ENCODE data around the gene ZMYM2. TPM values are rescaled to one million over a fixed set of nuclear protein-coding genes. Genes with fewer than 3 reads are reported as not detected.

The ZMYM2 gene
- total RNA-seq, 2 donors from 2014 or later = 69.2 to 70.0 TPM

DNA sequence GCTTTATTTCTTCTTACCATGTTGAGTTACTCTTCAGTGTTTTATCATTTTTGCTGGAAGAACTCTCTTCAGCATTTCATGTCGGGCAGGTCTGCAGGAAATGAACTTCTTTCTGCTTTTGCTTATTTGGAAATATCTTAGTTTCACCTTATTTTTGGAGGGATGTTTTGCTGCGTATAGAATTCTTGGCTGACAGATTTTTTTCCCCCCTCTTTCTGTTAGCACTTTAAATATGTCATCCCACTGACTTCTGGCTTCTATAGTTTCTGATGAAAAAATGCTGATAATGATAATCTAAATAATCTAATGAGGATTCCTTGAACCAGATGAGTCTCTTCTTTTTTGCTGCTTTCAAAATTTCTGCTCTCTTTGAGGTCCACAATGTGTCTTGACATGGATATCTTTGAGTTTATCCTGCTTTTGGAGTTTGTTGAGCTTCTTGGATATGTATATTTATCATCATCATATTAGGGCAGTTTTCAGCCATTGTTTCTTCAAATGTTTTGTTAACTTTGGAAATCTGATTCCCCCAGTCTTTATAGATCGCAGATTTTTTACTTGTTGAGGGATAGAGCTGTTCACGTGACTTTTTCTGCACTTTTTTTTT lies 20.4 kb downstream of the ZMYM2 start:
- intact Hi-C loops (cut with DNase I, micrococcal nuclease) = no loop called here
- no peak for ATAC-seq
- no peak for DNase-seq

DNA sequence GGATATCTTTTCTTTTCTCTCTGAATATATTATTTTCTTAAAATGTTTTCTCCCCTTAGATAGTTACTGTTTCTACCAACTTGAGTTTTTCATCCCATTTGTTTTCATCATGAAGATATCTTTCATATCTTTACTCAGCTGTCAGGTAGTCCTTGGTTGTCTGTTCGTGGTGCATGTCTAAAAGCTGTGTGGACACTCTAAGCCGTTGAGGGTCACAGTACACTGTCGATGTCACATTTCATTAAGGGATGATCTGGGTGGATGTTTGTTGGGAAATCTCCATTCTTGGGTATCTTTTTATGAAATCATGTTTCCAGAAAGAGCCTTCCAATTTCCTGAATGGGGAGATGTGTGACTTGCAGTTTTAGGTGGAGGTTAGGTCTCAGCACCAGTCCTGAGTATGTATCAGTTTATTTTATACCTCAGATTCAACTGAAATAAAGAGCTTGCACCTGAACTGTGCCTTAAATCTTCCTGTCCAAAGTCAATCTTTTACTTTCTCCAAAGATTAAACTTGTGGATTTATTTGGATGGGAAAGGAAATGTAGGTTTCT lies 23.2 kb downstream of the ZMYM2 start:
- ATAC-seq (no peak), DNase-seq (no peak)
- intact Hi-C loops (cut with DNase I, micrococcal nuclease) = no loop called here

DNA sequence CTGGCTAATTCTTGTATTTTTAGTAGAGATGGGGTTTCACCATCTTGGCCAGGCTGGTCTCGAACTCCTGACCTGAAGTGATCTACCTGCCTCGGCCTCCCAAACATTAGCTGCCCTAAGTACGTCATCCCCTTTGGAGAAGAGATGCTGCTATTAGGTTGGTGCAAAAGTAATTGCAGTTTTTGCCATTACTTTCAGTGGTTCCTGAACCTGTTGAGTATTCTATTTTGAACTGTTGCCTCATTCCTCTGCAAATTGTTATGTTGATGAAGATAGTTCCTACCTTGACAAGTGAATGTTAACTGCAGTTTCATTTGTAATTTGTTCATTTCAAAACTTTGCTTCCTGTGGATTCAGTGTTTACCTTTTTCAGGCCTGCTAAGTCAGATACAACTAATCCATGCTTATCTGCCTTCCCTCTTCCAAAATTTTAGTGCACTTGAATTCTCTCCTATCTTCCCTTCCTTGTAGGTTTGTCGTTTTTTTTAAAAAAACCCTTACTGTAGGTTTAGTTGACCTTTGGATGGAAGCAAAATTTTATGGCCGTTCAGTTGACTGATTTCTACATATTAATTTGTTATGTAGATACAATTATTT lies 24.0 kb downstream of the ZMYM2 start:
- ATAC-seq (peak; percentile 57), DNase-seq (no peak)
- intact Hi-C loops (cut with DNase I, micrococcal nuclease) = no loop called here

DNA sequence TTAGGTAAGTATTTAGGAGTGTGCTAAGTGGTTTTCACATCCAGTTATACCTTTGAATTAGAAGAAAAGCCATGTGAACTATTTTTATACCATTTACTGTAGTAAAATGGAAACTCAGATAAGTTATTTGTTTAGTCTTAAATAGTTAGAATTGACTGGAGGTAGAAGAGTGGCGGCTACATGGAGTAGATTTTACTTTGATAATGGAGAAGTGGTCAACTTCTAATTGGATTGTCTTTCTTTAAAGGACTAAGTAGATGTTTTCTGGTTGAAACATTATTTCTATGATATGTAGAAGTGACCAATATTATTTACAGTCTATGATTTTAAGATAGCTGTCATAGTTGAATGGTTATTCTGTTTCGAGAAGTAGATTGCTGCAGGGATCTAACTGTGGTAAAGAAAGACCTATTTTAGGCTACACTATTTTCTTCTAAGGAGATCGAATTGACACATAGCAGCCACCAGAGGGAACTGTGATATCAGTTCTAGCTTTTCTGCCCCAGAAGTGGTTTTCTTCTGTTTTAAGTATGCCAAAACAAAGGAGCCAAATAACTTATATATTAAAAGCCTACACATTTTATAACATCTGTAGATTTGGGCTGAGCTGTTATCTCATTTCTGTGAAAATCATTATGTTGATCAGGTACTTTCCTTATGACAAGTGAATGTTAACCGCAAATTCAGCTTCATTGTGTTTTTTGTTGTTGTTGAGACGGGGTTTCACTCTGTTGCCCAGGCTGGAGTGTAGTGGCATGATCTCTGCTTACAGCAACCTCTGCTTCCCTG lies 26.1 kb downstream of the ZMYM2 start:
- intact Hi-C loops (cut with DNase I, micrococcal nuclease) = no loop called here
- DNase-seq (no peak), ATAC-seq (peak; percentile 44)

DNA sequence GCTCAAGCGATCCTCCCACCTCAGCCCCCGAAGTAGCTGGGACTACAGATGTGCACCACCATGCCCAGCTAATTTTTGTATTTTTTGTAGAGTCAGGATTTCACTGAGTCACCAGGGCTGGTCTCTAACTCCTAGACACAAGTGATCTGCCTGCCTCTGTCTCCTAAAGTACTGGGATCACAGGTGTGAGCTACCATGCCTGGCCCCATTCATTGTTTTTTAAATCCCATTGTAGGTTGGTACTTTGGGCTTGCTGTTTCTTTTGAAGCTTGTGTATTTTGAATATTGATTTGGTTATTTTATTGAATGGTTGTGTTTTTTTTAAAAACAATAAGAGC lies 26.7 kb downstream of the ZMYM2 start:
- intact Hi-C loops (cut with DNase I, micrococcal nuclease) = no loop called here

DNA sequence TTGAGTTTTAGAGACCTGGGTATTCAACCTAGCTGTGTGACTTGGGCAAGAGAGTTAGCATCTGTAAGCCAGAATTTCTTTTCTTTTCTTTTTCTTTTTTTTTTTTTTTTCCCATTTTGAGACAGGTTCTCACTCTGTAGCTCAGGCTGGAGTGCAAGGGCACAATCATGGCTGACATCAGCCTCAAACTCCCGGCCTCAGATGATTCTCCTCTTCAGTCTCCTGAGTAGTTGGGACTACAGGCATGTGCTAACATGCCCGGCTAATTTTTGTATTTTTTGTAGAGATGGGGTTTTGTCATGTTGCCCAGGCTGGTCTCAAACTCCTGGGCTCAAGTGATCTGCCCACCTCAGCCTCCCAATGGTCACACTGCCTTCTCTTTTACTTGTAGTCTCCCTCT lies 33.0 kb downstream of the ZMYM2 start:
- no peak for ATAC-seq
- DNase-seq = no peak
- intact Hi-C loops (cut with DNase I, micrococcal nuclease) = no loop called here

More for the DNA sequence above, 26.7 kb downstream of the ZMYM2 start:
- DNase-seq (no peak), ATAC-seq (no peak)

DNA sequence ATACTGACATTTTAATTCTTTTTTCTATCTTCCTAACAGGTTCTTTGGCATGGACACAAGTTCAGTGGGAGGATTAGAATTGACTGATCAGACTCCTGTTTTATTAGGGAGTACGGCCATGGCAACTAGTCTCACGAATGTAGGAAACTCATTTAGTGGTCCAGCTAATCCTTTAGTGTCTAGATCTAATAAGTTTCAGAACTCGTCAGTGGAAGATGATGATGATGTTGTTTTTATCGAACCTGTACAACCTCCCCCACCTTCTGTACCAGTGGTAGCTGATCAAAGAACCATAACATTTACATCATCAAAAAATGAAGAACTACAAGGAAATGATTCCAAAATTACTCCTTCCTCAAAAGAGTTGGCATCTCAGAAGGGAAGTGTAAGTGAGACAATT lies 34.5 kb downstream of the ZMYM2 start:
- DNase-seq (no peak), ATAC-seq (no peak)
- intact Hi-C loops (cut with DNase I, micrococcal nuclease) = no loop called here

DNA sequence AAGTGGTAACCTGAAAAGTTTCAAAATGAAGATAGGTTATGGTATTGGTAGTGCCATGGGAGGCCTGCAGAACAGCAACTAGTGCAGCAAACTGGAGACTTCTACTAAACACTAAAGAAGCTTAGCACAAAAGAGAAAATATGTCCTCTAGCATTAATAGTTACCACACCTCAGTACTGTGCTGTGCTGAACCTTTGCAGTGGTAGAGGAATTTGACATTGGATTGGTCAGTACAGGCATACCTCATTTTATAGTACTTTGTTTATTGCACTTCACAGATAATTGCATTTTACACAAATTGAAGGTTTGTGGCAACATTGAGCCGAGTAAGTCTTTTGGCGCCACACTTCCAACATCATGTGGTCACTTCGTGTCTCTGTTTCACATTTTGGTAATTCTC lies 40.4 kb downstream of the ZMYM2 start:
- intact Hi-C loops (cut with DNase I, micrococcal nuclease) = no loop called here
- DNase-seq (no peak), ATAC-seq (peak; percentile 62)

DNA sequence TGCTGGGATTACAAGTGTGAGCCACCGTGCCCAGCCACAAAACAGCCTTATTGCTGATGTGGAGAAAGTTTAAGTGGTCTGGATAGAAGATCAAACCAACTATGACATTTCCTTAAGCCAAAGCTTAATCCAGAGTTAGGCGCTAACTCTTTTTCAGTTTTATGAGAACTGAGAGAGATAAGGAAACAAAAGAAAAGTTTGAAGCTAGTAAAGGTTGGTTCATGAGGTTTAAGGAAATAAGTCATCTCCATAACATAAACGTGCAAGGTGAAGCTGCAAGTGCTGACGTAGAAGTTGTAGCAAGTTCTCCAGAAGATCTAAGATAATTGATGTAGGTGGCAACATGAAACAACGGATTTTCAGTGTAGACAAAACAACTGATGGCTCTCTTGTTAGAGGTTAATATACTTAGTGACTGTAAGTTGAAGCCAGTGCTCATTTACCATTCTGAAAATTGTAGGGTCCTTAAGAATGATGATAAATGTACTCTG lies 41.6 kb downstream of the ZMYM2 start:
- intact Hi-C loops (cut with DNase I, micrococcal nuclease) = no loop called here
- DNase-seq (no peak), ATAC-seq (peak; percentile 79)

DNA sequence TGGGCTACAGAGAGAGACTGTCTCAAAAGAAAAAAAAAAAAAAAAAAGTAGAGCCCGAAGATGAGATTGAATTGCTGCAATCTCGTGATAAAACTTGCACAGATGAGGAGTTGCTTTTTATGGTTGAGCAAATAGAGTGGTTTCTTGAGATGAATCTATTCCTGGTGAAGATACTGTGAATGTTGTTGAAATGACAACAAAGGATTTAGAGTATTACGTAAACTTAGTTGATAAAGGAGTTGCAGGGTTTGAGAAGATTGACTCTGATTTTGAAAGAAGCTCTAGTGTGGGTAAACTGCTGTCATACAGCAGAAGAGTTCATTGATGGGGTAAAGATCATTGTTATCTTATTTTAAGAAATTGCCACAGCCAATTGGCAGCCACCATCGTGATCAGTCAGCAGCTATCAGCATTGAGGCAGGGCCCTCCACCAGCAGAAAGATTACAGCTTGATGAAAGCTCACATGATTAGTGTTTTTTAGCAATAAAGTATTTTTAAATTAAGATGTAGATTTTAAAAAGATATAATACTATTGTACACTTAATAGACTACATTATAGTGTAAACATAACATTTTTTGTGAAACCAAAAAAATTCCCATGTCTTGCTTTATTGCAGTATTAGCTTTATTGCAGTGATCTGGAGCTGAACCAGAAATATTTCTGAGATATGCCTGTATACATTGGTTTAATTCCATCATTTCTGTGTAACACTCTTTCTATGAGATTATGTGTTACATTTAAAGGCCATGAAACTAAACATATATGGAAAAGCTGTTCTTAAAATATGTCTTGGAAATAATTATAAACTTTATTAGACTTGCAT lies 43.1 kb downstream of the ZMYM2 start:
- ATAC-seq = peak; percentile 21
- intact Hi-C loops (cut with DNase I, micrococcal nuclease) = no loop called here
- DNase-seq = no peak

DNA sequence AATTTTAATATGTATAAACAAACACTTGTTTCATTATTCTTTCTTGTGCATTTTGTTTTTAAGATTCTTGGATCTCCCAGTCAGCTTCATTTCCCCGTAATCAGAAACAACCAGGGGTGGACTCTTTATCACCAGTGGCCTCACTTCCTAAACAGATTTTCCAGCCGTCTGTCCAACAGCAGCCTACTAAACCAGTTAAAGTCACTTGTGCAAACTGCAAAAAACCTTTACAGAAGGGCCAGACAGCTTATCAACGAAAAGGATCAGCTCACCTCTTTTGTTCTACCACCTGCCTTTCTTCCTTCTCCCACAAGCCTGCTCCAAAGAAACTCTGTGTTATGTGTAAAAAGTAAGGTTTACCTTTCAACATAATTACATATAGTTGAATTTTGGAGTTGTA lies 44.3 kb downstream of the ZMYM2 start:
- no peak for ATAC-seq
- no peak for DNase-seq
- intact Hi-C loops (cut with DNase I, micrococcal nuclease) = no loop called here

DNA sequence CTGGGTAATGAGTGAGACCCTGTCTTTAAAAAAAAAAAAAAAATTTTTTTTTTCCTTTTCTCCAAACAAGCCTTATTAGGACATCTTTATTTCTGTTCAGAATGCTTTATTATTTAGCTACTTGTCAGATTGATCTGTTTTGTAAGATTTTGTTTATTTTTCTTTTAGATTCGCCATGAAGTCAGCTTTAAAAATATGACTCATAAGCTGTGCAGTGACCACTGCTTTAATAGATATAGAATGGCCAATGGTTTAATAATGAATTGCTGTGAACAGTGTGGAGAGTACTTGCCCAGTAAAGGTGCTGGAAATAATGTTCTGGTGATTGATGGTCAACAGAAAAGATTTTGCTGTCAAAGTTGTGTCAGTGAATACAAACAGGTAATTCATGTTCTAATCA lies 47.7 kb downstream of the ZMYM2 start:
- intact Hi-C loops (cut with DNase I, micrococcal nuclease) = no loop called here
- ATAC-seq (no peak), DNase-seq (no peak)

DNA sequence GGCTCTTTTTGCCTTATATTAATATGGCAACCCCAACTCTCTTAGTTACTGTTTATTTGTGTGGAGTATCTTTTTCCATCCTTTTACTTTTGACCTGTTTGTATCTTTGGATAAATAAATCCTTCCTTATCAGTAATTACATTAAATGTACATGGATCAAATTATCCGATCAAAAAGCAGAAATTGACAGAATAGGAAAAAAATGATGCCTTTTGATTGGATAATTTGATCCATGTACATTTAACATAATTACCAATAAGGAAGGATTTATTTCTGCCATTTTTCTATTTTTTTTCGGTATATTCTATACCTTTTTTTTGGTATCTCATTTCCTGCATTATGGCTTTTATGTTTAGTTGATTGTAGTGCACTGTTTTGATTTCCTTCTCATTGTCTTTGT lies 57.2 kb downstream of the ZMYM2 start:
- no peak for ATAC-seq
- intact Hi-C loops (cut with DNase I, micrococcal nuclease) = no loop called here
- DNase-seq = no peak

DNA sequence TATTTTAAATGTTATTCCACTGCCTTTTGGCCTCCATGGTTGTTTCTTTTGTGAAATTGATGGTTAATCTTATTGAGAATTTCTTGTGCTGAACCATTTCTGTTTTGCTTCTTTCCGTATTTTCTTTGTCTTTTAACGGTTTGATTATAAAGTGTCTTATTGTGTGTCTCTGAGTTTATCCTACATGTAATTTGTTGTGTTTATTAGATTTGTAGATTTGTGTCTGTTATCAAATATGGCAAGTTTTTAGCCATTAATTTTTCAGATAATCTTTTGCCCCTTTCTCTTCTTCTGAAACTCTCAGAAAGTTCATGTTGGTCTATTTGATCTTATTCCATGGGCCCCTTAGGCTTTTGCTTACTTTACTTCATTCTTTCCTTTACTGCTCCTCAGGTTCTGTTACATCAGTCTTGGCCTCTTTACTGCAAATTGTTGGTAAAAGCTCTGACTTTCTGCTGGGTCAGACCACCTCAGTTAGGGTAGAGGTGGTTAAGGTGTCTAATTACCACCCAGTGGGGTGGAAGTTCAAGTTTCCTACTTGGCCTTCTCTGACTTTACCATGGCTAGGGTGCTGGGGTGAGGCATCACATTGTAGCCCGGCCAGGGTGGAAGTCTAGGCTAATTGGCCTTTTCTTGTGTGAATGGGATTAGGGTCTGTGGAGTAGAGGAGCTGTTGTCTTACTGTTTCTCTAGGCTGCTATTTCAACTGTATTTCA lies 58.3 kb downstream of the ZMYM2 start:
- ATAC-seq = no peak
- DNase-seq = no peak
- intact Hi-C loops (cut with DNase I, micrococcal nuclease) = no loop called here

DNA sequence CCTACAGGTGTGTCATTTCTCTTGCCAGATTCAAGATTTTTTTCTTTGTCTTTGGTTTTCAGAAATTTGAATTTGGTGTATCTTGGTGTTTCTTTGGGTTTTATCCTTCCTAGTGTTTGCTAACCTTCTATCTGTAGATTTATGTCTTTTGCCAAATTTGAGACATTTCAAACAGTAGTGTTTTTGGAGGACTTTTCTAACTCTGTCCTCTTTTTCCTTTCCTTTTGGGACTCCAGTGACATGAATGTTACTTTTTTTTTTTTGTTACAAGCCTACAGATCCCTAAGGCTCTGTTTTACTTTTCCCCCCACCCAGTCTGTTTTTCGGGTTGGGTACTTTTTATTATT lies 58.8 kb downstream of the ZMYM2 start:
- ATAC-seq (no peak), DNase-seq (no peak)
- intact Hi-C loops (cut with DNase I, micrococcal nuclease) = no loop called here

DNA sequence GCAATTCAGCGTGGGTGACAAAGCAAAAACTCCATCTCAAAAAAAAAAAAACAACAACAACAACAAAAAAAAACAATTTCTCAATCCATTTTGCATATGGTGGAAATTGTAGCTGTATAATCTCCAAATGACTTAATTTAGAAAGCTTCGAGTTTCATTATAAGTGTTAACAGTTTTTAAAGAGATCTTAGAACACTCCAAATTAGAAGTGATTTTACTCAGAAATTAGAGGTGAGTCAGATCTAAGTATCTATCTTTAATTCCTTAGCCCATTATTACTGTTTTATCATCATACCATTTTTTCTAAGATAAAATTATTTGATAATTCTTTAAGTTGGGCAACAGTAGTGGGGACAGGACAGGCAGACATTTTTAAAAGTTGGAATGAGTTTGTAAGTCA lies 60.5 kb downstream of the ZMYM2 start:
- ATAC-seq (no peak), DNase-seq (no peak)
- intact Hi-C loops (cut with DNase I, micrococcal nuclease) = no loop called here

DNA sequence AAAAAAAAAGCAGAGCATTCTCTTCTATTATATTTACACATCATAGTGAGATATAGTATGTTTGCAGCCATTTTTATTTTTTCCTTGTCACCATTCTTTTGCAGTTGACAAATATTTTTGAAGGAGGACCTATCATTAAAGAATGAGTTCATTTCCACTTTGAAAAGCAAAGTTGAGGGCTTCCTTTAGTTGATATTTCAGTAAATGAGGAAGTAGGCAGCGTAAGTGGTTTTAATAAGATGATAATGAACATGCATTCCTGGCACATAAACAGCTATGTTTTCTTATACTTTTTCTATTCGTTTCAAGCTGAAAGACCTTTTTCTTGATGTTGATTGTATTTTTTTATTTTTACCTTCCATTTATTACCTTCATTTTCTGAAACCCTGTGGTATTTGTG lies 66.2 kb downstream of the ZMYM2 start:
- no peak for ATAC-seq
- no peak for DNase-seq
- intact Hi-C loops (cut with DNase I, micrococcal nuclease) = no loop called here

DNA sequence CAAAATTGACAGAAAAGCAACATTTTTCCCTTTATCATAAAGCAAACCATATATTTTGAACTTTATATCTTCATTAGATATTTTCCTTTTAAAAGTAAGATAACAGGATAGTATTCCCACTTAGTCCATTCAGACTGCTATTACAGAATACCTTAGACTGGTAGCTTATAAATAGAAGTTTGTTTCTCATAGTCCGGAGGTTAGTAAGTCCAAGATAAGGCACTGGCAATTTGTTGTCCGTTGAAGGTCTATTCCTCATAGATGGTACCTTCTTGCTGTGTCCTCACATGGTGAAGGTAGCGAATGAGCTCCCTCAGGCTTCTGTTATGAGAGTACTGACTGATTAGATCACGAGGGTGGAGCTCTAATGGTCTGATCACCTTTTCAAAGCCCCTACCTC lies 70.4 kb downstream of the ZMYM2 start:
- intact Hi-C loops (cut with DNase I, micrococcal nuclease) = no loop called here
- DNase-seq = no peak
- no peak for ATAC-seq

DNA sequence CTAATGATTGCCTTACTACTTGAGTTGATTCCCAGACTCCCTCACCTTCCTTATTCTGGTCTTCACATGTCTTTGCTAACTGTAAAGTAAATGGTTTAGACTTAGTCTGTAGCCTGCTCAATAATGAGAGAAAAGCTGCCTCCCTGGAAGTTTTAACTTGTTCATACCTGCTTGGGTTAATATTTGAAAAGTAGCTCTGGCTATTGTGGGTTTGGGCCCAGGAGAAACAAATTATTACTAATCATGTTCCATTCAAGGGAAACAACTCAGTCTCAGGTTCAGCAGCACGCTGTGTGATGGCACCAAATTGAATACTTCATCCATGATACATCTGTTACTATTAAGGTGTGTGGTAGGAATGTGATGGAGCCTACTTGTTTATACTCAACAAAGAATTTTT lies 75.0 kb downstream of the ZMYM2 start:
- intact Hi-C loops (cut with DNase I, micrococcal nuclease) = no loop called here
- DNase-seq (no peak), ATAC-seq (no peak)
